KOPT-K1 (cell line): ENCODE measurements around the gene FAF1.

ENCODE experiments used
- H3K27ac ChIP-seq: fragments of 200-600 bp; sonication (generic); 2 replicates; pipeline ENCODE4 v1.5.1; 2016; ENCODE audit warnings: antibody characterized with exemption, mild to moderate bottlenecking, low read depth, low read length; ENCODE audit not compliant: poor library complexity, severe bottlenecking
- H3K36me3 ChIP-seq: fragments of 200-600 bp; sonication (generic); 2 replicates; pipeline ENCODE4 v1.5.1; 2017; ENCODE audit warnings: antibody characterized with exemption, mild to moderate bottlenecking, low read length, moderate library complexity; ENCODE audit not compliant: insufficient read depth
- H3K9me3 ChIP-seq: fragments of 200-600 bp; sonication (generic); 2 replicates; pipeline ENCODE4 v1.5.1; 2017; ENCODE audit warnings: antibody characterized with exemption, low read length, mild to moderate bottlenecking; ENCODE audit not compliant: insufficient read depth, poor library complexity, severe bottlenecking

FAF1 gene

DNA sequence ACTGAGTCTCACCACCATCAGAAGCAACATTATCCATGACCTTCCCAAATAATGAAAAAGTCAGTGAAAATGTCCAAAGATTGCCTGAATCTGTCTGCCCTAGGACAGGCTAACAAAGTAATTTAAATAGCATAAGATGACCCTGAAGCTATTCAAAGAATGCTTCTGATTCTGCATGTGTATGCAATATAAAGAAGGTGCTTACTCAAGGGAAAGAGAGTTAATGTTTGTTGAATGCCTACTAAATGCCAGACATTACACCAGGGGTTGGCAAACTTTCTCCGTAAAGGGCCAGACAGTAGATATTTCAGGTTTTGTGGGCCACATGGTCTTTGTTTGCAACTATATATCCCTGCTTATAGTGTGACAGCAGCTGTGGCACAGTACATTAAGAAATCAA is 314.9 kb downstream of the FAF1 start:
- no peak overlapping the region for H3K27ac ChIP-seq
- H3K36me3 ChIP-seq: peaks cover 28% of the 10 kb centered on the region; the same call in 1 of the 2 replicates
- no peaks in the 10 kb centered on the region for H3K9me3 ChIP-seq

DNA sequence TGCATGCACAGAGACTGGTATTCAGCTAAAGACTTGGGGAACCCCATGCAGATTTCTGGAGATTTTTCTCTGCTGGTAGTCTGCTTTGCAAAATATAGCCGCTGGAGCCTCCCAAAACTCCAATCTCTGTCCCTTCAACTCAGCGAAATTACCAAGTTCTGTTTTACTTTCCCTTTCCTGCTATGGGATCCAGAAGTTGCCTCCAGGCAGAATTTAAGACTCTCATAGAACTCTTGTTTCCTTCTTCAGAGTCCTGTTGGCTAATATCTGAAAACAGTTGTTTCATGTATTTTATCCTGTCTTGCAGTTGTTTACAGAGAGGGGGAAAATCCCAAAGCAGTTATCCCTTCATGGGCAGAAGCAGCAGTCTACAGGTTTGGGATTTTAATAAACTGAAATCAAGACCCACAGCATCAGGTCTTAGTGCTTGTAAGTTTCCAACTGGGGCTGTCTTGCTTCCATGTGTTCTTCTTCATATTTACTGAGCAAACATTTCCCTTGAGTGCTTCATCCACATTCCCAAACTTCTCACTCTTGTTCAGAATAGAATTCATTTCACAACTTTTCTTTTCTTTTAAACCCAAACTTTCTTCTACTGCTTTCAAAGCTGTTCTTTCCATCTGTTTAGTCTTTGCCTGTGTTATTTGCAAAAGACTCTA is 315.5 kb downstream of the FAF1 start:
- Histone ChIP-seq H3K9me3 (no peaks in the 10 kb centered on the region), H3K36me3 (peaks cover 28% of the 10 kb centered on the region; the same call in 1 of the 2 replicates), H3K27ac (no peak overlapping the region)

DNA sequence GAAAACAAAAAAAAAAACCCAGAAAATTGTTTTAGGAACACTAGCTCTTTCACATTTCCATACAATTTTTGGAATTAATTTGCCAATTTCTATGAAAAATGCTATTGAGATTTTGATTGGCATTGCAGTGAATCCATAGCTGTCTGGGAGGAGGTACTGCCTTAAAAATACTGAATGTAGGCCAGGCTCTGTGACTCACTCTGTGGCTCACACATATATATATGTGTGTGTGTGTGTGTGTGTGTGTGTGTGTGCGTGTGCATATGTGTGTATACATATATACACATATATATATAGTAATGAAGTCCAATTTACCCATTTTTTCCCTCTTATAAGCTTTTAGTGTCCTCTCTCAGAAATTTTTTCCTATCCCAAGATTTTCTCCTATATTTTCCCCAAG is 322.6 kb downstream of the FAF1 start:
- Histone ChIP-seq H3K9me3 (no peaks in the 10 kb centered on the region), H3K36me3 (peaks cover 9% of the 10 kb centered on the region; the same call in 1 of the 2 replicates), H3K27ac (no peak overlapping the region)

DNA sequence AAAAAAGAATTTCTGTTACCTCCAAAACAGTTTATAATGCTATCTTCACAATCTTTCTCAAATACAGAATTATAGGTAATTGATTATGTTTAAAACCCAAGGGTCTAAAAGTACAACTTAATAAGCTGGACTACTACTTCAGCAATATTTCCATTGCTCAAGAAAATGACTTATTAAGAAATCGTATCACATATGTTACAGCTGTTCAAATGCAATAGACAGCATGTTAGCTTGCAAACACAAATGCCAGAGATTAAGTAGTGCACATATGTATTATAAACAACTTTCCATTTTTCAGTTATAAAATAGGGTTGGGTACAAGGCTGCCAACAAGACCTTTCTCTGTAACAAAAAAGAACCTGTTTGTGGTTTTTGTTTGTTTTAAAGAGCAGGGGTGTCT is 325.8 kb downstream of the FAF1 start:
- H3K27ac ChIP-seq: no peak overlapping the region
- H3K9me3 ChIP-seq: no peaks in the 10 kb centered on the region
- H3K36me3 ChIP-seq: no peaks in the 10 kb centered on the region

DNA sequence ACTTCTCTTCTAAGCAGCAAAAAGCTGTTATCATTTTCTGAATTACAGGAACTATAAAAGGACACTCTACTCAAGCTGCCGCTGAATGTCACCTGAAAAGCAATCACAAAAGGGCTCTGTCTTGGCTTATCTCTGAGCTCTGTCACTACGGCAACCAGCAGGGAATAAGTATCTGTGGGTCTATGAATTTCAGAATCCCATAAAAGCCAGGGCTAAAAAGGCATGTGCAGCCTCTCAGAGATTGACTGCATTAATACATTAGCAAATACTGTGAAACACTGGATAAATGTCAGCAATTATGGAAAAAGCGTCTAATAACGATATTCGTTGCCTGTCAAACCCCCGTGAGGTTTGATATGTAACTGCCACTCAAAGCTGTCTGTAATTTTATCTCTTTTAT is 326.6 kb downstream of the FAF1 start:
- no peak overlapping the region for H3K27ac ChIP-seq
- no peaks in the 10 kb centered on the region for H3K9me3 ChIP-seq
- H3K36me3 ChIP-seq: no peaks in the 10 kb centered on the region

DNA sequence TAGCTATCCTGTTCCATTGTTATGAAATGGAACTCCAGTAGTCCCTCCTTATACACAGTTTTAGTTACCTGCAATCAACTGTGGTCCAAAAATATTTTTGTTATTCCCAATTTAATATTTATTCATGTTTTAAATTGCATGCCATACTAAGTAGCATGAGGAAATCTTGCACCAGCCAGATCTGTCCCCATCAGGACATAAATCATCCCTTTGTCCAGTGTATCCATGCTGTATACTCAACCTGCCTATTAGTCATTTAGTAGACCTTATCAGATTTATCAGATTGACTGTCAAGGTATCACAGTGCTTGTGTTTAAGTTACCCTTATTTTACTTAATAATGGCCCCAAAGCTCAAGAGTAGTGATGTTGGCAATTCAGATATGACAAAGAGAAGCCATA is 328.9 kb downstream of the FAF1 start:
- no peaks in the 10 kb centered on the region for H3K9me3 ChIP-seq
- H3K27ac ChIP-seq: no peak overlapping the region
- no peaks in the 10 kb centered on the region for H3K36me3 ChIP-seq

DNA sequence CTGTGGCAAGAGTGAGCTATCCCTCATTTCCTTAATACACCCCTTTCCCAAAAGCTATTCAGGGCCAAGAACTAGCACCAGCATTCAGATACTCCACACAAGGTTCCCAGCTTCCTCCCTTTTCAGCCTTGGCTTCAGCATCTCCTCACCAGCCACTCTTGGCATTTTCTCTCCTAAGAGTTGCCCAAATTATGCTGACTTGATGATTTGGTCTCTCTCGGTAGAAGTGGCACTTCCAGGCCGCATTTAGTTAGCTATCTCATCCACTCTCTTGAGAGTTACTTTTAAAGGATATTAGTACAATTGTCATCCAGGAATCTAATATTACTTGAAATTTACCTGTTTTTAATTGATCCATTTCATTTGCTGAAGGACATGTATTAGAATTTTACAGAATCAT is 337.8 kb downstream of the FAF1 start:
- Histone ChIP-seq H3K9me3 (peaks cover 6% of the 10 kb centered on the region), H3K27ac (no peak overlapping the region), H3K36me3 (no peaks in the 10 kb centered on the region)

DNA sequence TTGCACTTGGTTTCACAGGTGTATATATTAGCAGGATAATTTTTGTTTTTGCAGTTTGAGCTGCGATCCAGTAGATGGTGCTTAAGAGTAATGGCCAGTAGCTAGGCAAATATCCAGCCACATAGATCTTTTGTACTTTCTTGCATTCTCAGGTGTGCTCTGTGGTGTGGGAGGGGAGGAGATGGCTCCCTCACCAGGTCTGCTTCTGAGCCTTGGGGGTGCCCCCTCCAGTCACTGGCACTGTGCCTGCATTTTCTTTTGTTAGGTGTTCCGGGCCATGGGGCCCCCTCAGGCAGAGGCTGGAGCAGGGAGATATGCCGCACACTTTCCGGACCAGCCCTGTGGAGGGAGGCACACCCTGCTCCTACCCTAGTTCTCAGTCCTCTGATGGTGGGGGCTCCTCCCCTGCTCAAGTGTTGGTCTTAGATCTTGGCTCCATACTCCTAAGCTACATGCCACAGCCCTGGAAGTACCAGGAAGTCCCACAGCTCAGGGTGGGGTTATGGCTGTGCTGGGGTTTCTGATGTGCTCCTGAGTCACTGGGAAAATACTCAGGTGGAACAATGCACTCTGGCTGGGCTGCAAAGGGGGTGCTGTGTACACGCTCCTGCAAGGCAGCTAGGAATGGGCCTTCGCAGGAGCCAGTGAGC is 339.3 kb downstream of the FAF1 start:
- Histone ChIP-seq H3K9me3 (peaks cover 6% of the 10 kb centered on the region), H3K27ac (no peak overlapping the region), H3K36me3 (no peaks in the 10 kb centered on the region)

DNA sequence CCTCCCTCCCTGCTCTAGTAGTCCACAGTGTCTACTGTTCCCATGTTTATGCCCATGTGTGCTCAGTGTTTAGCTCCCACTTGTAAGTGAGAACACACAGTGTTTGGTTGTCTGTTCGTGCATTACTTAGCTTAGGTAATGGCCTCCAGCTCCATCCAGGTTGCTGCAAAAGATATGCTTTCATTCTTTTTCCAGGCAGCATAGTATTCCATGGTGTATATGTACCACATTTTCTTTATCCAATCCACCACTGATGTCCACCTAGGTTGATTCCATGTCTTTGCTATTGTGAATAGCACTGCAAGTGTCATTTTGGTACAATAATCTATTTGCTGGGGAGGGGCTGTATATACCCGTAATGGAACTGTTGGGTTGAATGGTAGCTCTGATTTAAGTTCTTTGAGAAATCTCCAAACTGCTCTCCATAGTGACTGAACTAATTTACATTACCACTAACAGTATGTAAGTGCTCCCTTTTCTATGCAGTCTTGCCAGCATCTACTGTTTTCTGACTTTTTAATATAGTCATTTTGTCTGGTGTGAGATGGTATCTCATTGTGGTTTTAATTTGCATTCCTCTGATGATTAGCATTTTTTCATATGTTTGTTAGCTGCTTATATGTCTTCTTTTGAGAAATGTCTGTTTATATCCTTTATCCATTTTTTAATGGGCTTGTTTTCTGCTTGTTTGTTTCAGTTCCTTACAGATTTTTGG is 344.9 kb downstream of the FAF1 start:
- Histone ChIP-seq H3K9me3 (peaks cover under 1% of the 10 kb centered on the region), H3K36me3 (no peaks in the 10 kb centered on the region), H3K27ac (no peak overlapping the region)

DNA sequence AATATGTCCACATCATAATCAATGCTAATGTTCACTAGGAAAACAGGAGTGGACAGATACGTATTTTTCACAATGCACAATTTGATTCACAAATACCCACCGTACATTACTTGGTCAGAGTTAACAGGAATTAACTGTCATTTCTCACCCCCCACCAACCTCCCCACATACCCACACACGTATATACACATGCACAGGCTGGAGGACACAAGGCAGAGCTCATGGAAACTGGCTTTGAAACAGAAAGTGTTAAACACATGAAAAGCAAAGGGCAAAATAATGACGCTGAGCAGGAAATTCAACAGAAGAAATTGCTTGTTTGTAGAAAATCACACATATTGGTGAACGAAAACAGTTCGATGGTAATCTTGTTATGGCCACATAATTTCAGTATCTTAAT is 348.4 kb downstream of the FAF1 start:
- peak overlapping the region; percentile 56 for H3K27ac ChIP-seq

DNA sequence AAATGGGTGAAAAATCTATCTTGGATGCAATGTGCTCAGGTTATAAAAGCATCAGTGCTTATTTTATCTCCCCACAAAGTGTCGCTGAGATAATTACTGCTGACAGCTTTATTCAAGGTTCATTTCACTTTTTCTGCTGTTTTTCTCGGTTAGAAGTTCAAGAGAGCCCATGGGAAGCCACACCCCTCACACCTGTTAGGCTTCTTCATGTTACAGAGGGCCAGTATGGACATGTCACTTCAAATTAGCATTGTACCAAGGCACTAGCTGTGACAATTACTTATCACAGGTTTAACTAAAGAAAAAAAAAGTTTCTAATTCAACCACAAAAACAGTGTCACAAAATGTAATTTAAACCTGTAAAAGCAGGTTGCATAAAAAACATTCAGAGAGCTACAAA is 349.5 kb downstream of the FAF1 start:
- Histone ChIP-seq H3K36me3 (0 out of 2 replicates have a peak, but pooled peaks cover 9% of the 10 kb centered on the region), H3K27ac (peak overlapping the region; percentile 56), H3K9me3 (no peaks in the 10 kb centered on the region)

More for the DNA sequence above, 348.4 kb downstream of the FAF1 start:
- Histone ChIP-seq H3K36me3 (0 out of 2 replicates have a peak, but pooled peaks cover 9% of the 10 kb centered on the region), H3K9me3 (no peaks in the 10 kb centered on the region)

DNA sequence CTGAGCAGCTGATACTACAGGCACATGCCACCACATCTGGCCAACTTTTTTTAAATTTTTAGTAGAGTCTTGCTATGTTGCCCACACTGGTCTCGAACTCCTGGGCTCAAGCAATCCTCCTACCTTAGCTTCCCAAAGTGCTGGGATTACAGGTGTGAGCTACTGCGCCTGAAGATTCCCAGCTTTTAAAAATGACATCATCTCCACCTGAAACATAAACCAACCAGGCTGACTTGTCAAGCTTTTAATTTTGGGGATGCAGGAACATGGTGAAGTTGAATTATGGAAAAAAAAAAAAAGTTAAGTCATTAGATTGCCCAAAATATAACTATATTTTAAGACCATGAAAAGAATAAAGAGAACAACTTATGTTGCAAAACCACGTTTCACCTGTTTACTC is 350.6 kb downstream of the FAF1 start:
- Histone ChIP-seq H3K9me3 (no peaks in the 10 kb centered on the region), H3K36me3 (0 out of 2 replicates have a peak, but pooled peaks cover 9% of the 10 kb centered on the region), H3K27ac (no peak overlapping the region)

DNA sequence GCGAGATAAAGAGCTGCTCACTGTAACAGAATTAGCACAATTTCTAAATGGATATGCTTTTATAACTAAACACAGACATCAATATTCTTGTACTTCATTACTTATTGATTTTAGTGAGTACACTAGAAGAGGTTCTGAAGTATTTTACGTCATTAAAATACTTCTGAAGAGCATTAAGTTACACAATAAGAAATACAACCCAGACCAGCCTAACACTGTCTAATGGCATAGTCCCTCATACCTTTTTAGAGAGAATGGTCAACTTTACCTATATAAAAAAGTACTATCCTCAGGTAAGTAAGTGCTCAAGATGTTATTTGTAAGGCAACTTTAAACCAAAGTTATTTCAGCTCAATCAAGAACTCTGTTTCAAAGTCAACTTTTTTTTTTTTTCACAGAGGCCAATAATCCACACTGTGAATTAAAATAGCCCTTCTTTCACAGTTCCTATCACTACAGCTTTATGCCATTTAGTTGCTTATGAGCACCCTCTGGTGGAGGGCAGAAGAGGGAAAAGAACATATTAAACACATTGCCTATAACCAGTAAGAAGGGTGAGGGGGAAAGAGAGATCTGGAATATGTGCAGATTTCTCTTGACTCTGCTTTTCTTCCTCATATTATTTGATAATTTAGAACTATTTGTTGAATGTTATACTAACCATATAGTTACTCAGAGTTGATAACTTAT is 354.7 kb downstream of the FAF1 start:
- Histone ChIP-seq H3K9me3 (no peaks in the 10 kb centered on the region), H3K36me3 (0 out of 2 replicates have a peak, but pooled peaks cover 9% of the 10 kb centered on the region), H3K27ac (no peak overlapping the region)

DNA sequence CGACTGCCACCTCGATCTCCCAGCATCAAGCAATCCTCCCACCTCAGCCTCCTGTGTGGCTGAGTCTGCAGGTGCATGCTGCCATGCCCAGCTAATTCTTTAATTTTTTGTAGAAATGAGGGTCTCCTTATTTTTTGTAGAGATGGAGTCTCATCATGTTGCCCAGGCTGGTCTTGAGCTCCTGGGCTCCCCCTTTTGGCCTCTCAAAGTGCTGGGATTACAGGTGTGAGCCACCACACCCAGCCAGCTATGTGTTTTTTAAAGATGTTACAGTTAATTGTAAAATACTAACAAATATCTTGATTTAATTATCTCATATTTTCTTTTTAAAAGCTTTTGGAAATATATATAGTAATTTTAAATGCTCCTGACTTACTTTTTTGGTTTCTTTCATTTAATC is 355.5 kb downstream of the FAF1 start:
- no peak overlapping the region for H3K27ac ChIP-seq
- H3K9me3 ChIP-seq: no peaks in the 10 kb centered on the region
- 0 out of 2 replicates have a peak, but pooled peaks cover 9% of the 10 kb centered on the region for H3K36me3 ChIP-seq
